ENCODE data around the gene DNAAF6. TPM values are rescaled to one million over a fixed set of nuclear protein-coding genes. Genes with fewer than 3 reads are reported as not detected.

The DNAAF6 gene
- total RNA-seq, 4 donors from 2014 or later = not detected

- in situ Hi-C loops (cut with MboI; ENCODE audit: low pct_ligation_motif_present in 1 of 4, low pct_unique_long_range_greater_than_20kb in 1 of 4, low sequenced_read_pairs in 3 of 4) = no loop called here
- Histone ChIP-seq H3K36me3 (no peaks in the 10 kb centered on the region), H3K9me3 (no peaks in the 10 kb centered on the region), H3K27ac (no peak overlapping the region), H3K4me3 (no peak overlapping the region), H3K4me1 (no peaks in the 10 kb centered on the region), H3K27me3 (no peaks in the 10 kb centered on the region)
- 60 to 63% methylated on average over 2 of the region's 2 CpGs for WGBS, 2 donors (ENCODE audit: low coverage in 1 of 2)
- DNase-seq = no peak
- TF ChIP-seq CTCF (IDR thresholded peaks at IDR 0.05) = no peak
- intact Hi-C loops (cut with DNase I; ENCODE audit: low total_unique reads) = no loop called here
Observed at GRCh38 chrX:107293056-107293455, 86.6 kb downstream of the DNAAF6 start.

Small RNA genes lying within 50 kb of the gene (small RNA-seq; reads per million reads assigned to genes)
- 0 reads per million in 4 donors for gene RF00019

Other genes with a start within 250 kb of the DNAAF6 start
- gene MORC4, start 206.4 kb upstream of the DNAAF6 start, total RNA-seq = 10 to 100 TPM in 1 of 4 donors, 1 to 10 TPM in 3; 6.3 to 19.1 (median 8.9) TPM
- 10 to 100 TPM; 10.1 to 28.8 (median 20.5) TPM for gene RBM41, start 87.8 kb upstream of the DNAAF6 start, total RNA-seq
- gene NUP62CL, start 178 bp upstream of the DNAAF6 start, total RNA-seq = 1 to 10 TPM in 3 of 4 donors, not detected in 1; 1.5 to 6.4 (median 3.5) TPM
- under 1 TPM in 3 of 4 donors, not detected in 1; under 0.01 to 0.75 (median 0.16) TPM for gene FRMPD3, start 243.0 kb downstream of the DNAAF6 start, total RNA-seq

All from transverse colon (tissue), 4 donors.